Stimulated activated CD8-positive, alpha-beta memory T cell treated with anti-CD3 and anti-CD28 coated beads, Interleukin-2, amount 100 ng/mL, for 48 hours (primary cell): ENCODE data around the gene SLC39A10.

ENCODE experiments used
- DNase-seq, 2 donors: peaks; one replicate each; pipeline ENCODE4 v3.0.0-alpha.2; 2020; ENCODE audit warnings: low read depth in 2 of 2

SLC39A10 gene

GRCh38 chr2:195727106-195727505 lies 70.1 kb downstream of the SLC39A10 start:
- DNase-seq = no peak

- DNase-seq = no peak
These were observed 73.9 kb downstream of the SLC39A10 start for GRCh38 chr2:195730912-195731311.

- DNase-seq = no peak
These were observed 75.5 kb downstream of the SLC39A10 start for GRCh38 chr2:195732574-195732973.

GRCh38 chr2:195733831-195734230 lies 76.8 kb downstream of the SLC39A10 start:
- no peak for DNase-seq

GRCh38 chr2:195734395-195734794 lies 77.4 kb downstream of the SLC39A10 start:
- no peak for DNase-seq

- DNase-seq = no peak
These were observed 77.9 kb downstream of the SLC39A10 start for GRCh38 chr2:195734931-195735330.

GRCh38 chr2:195735347-195735746 lies 78.3 kb downstream of the SLC39A10 start:
- no peak for DNase-seq

GRCh38 chr2:195737511-195738325 lies 80.7 kb downstream of the SLC39A10 start:
- DNase-seq = no peak

- DNase-seq = no peak
These were observed 84.2 kb downstream of the SLC39A10 start for GRCh38 chr2:195741191-195741590.

GRCh38 chr2:195756218-195756942 lies 99.4 kb downstream of the SLC39A10 start:
- DNase-seq = no peak

GRCh38 chr2:195758846-195759245 lies 101.8 kb downstream of the SLC39A10 start:
- DNase-seq = no peak

- DNase-seq = no peak
These were observed 102.9 kb downstream of the SLC39A10 start for GRCh38 chr2:195759877-195760276.

- no peak for DNase-seq
These were observed 106.8 kb downstream of the SLC39A10 start for GRCh38 chr2:195763866-195764265.

GRCh38 chr2:195766691-195767090 lies 109.7 kb downstream of the SLC39A10 start:
- no peak for DNase-seq

- DNase-seq = no peak
These were observed 111.4 kb downstream of the SLC39A10 start for GRCh38 chr2:195768431-195768830.

- no peak for DNase-seq
These were observed 112.9 kb downstream of the SLC39A10 start for GRCh38 chr2:195769975-195770374.

GRCh38 chr2:195779491-195779890 lies 122.5 kb downstream of the SLC39A10 start:
- DNase-seq = no peak

GRCh38 chr2:195782156-195782555 lies 125.1 kb downstream of the SLC39A10 start:
- no peak for DNase-seq
